SW 1271 (cell line): ENCODE measurements around the gene PSMB2.

ENCODE experiments used
- DNase-seq, 2 experiments: peaks; one replicate each; lab custom pipeline; 2025; lab: John Stamatoyannopoulos, UW

PSMB2 gene

DNA sequence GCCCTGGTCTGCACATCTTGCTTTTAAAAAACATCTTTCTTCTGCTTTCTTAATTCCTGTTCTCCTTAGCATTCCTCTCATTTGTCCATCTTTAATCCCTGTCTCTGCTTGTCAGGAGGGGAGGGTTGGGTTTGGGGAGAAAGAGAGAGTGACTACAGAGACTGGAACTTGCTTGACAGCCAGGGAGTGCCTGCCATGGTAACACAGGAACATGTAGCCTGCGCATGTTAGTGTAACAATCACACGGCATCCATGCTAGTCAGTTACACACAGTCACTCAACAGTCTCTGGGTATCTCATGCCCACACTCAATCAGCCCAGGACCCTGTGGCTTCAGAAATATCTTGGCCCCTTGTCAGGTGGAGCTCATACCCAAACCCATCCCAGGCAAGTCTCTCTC is 69.0 kb downstream of the PSMB2 start:
- DNase-seq: no peak

GRCh38 chr1:35571263-35571662 is 70.1 kb downstream of the PSMB2 start:
- DNase-seq: no peak

DNA sequence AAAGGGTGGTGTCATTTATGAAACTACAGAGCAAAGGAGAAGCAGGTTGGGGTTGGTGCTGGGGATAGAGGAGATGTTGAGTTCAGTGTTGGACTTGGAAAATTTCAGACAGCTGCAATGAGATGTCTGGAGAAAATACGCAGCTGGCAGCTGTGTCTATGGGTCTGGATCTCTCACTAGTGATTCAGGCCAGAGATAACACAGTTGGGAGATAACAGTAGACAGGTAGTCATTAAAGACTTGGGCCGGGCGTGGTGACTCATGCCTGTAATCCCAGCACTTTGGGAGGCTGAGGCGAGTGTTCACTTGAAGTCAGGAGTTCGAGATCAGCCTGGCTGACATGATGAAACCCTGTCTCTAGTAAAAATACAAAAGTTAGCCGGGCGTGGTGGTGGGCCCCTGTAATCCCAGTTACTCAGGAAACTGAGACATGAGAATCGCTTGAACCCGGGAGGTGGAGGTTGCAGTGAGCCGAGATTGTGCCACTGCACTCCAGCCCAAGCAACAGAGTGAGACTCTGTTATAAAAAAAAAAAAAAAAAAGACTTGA is 70.7 kb downstream of the PSMB2 start:
- no peak for DNase-seq

DNA sequence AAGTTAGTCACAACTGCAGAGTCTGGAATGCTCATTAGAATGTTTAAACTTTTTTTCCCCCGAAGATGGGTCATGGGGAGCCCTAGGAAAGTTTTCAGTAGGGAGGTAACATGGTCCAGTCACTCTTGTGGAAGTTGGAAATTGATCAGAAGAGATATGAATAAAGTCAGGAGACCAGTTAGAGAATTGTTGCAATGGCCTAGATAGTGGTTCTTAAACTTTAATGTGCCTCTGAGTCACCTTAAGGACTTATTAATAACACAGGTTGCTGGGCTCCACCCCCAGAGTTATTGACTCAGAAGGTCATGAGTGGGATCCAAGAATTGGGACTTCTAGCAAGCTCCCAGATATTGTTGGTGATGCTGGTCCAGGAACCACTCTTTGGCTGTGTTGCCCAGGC is 71.4 kb downstream of the PSMB2 start:
- DNase-seq: no peak

DNA sequence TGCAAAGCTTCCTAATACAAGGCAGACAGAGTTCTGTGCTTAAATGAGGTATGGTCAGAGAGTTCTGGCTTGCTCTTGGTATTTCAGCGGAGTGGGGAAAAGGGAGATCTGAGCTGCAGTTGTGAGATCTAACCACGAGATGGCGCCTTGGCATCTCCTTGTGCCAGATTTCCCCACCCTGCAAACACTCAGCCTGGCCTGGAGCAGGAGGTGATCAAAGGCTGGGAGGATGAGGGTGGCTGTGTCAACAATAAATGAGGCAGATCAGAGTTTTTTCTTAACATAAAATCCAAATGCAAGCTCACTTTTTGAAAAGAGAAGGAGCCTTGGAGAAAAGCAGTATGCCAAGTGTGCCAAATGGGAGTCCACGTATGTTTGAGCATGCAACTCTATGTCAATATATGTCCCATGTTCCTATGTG is 72.3 kb downstream of the PSMB2 start:
- peak in 1 of 2 experiments; percentile 64 for DNase-seq

GRCh38 chr1:35567947-35568558 is 73.3 kb downstream of the PSMB2 start:
- DNase-seq: no peak

GRCh38 chr1:35565742-35566133 is 75.6 kb downstream of the PSMB2 start:
- no peak for DNase-seq

DNA sequence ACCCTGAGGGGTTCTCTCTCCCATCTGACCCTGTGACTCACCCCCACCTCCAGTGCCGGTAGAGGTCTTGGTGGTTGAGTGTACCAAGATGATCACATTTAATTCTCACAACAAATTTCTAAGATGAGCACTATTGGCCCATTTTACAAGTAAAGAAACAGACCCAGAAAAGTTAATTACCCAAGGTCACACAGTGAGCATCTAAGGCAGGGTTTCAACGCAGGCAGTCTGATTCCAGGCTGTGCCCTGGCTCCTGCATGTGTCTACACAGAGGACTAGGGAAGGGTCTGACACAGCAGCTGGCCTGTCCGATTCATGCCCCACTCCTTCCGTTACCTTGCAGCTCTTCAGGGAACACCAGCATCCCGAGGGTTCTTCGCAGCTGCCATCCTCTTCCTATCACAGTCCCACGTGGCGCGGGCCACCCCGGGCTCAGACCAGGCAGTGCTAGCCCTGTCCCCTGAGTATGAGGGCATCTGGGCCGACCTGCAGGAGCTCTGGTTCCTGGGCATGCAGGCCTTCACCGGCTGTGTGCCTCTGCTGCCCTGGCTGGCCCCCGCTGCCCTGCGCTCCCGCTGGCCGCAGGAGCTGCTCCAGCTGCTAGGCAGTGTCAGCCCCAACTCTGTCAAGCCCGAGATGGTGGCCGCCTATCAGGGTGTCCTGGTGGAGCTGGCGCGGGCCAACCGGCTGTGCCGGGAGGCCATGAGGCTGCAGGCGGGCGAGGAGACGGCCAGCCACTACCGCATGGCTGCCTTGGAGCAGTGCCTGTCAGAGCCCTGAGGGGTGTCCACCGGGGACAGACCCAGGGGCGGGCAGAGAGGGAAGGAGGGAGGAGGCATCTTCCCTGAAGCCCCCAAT is 76.2 kb downstream of the PSMB2 start:
- no peak for DNase-seq

DNA sequence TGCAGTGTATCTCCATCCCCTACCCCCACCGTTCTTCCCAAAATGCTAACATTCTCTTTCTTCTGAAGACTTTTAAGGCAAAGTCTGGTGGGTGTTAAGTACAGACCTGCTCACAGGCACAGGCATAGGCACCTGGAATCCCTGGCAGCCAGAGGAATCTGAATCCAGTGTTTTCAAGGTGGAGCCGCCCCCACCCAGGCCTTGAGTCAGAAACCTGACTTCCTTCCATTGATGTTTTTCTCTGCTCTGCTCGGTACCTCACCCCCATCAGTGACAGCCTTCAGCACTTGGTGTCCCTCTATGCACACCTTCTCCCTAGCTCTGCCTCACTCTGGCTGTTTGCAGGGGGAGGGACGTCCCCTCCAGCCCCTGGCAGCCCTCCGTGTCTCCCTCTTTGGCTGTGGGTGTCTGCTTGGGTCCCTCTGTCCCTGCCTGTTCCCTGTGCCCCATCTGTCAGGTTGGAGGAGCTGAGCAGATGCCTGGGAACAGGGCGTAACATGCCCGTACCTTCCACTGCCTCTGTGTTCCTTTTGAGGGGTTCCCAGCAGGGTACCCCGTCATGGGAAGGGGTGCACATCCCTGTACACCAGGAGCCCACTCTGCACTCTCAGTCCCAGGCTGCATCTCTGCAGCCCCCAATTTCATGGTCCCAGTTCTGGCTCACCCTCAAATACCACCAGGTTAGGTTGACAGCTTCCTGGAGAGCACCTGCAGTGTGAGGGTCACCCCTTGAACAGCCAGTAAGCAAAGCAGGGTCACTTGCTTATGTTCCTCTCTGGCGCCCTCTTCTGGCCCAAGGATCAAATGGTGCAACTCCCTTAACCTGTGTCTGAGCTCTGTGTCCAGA is 77.1 kb downstream of the PSMB2 start:
- peak; percentile 33 to 63 for DNase-seq

DNA sequence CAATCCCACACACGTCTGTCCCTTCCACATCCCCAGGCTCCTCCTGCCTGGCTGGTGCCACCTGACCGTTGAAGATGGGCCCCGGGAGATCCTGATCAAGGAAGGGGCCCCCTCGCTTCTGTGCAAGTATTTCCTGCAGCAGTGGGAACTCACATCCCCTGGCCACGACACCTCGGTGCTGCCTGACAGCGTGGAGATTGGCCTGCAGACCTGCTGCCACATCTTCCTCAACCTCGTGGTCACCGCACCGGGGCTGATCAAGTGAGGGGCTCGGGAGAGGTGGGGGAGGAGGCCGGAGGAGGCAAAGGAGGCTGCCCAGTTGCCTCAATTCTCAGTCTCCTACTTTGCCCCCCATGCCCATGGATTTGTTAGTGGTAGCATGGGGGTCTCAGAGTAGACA is 78.2 kb downstream of the PSMB2 start:
- DNase-seq: no peak

GRCh38 chr1:35561972-35562680 is 79.2 kb downstream of the PSMB2 start:
- no peak for DNase-seq

GRCh38 chr1:35561297-35561971 is 79.9 kb downstream of the PSMB2 start:
- no peak for DNase-seq

DNA sequence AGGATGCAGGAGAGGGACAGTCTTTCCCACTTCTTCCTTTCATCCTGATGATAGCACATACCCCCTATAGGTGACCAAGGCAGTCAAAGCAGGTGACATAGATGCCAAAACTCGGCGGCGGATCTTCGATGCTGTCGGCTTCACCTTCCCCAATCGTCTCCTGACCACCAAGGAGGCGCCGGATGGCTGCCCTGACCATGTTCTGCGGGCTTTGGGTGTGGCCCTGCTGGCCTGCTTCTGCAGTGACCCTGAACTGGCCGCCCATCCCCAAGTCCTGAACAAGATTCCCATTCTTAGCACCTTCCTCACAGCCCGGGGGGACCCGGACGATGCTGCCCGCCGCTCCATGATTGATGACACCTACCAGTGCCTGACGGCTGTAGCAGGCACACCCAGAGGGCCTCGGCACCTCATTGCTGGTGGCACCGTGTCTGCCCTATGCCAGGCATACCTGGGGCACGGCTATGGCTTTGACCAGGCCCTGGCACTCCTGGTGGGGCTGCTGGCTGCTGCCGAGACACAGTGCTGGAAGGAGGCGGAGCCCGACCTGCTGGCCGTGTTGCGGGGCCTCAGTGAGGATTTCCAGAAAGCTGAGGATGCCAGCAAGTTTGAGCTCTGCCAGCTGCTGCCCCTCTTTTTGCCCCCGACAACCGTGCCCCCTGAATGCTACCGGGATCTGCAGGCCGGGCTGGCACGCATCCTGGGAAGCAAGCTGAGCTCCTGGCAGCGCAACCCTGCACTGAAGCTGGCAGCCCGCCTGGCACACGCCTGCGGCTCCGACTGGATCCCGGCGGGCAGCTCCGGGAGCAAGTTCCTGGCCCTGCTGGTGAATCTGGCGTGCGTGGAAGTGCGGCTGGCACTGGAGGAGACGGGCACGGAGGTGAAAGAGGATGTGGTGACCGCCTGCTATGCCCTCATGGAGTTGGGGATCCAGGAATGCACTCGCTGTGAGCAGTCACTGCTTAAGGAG is 80.8 kb downstream of the PSMB2 start:
- no peak for DNase-seq

DNA sequence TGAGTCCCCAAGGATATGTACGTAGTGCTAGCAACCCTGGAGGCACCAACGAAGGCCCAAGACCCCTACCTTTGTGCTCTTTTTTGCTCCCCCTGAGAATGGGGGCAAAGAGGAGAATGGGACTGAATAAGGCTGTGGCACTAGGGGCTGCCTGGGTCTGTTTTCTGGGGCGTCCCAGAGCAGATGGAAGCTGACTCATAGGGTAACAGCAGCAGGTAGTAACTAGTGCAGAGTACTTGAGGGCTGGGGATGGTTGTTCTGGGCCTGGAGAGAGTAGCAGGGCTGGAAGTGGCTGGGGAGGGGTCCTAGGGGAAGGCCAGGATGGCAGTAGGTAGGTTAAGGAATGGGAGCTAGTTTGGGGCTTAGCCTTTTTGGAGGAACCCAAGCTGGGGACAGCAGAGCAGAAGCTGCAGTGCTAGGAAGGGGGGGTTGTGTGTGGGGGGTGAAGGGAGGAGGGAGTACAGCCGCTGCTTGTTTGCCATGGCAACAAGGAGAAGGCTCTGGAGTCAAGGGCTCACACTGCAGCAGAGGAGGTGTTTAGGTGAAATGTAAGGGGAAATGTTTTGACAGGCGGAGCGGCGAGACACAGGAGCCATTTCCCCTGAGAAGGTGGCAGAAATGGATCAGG is 81.9 kb downstream of the PSMB2 start:
- no peak for DNase-seq

- no peak for DNase-seq
Observed at GRCh38 chr1:35558374-35559316, 82.7 kb downstream of the PSMB2 start.

GRCh38 chr1:35557611-35558373 is 83.5 kb downstream of the PSMB2 start, which contains the start of gene NCDN:
NCDN (plus strand) TSS chr1:35557799; CDS start chr1:35558191, 392 bp downstream.
- peak; percentile 88 to 90 for DNase-seq

DNA sequence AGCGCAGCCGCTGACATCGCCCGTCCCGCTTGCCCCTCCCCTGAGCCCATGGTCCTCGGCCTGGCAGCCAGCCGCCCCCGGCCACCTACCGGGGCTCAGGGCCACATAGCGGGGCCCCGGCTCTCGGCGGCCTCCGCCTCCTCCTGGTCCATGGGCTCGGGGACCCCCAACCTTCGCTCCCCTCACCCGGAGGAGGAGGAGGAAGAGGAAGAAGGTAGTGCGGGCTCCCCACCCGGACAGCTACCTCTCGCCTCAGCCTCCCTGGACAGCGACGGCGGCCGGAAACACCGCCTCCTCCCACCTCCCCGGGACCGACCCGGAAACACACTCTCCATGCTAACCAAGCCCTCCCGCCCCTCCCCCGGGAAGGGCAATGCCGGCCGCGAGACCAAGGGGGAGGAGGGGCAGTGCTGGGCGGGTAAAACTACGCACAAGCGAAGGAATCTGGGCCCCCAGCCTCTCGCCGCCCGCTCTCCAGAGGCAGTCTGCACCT is 84.2 kb downstream of the PSMB2 start, which contains the start of gene KIAA0319L:
KIAA0319L (minus strand) TSS at position 286 of the 493 bp plus-strand sequence. CDS start 2,912 bp downstream, outside the sequence.
- peak in 1 of 2 experiments; percentile 86 for DNase-seq
